H1 (cell line): ENCODE data around the gene PAN2.

Experiments used
- BCL11A ChIP-seq, 2 experiments: IDR thresholded peaks; one replicate each; pipeline ENCODE4 v1.6.1; 2011; ENCODE audit warnings: low read depth in 2 of 2, low read length in 2 of 2, mild to moderate bottlenecking in 2 of 2
- CBX8 ChIP-seq: fragments of 300-800, 300-1000 bp; sonication (generic); IDR thresholded peaks from 2 replicates; pipeline ENCODE4 v1.7.1; 2016; ENCODE audit warnings: low read depth, low read length, borderline replicate concordance
- EP300 ChIP-seq, 2 experiments: IDR thresholded peaks; 1 replicate in 1 of 2; 2 replicates in 1 of 2; pipeline ENCODE4 v1.6.1; 2011 to 2012; ENCODE audit warnings: low read depth in 2 of 2, low read length in 2 of 2, mild to moderate bottlenecking in 2 of 2, borderline replicate concordance in 1 of 2, inconsistent platforms in 1 of 2, moderate library complexity in 1 of 2
- EZH2 ChIP-seq: fragments of 200-600 bp; sonication (generic); IDR thresholded peaks from 2 replicates; pipeline ENCODE4 v1.7.1; 2012; ENCODE audit warnings: low read depth, mild to moderate bottlenecking, moderate library complexity, low read length, inconsistent platforms; ENCODE audit not compliant: severe bottlenecking
- NRF1 ChIP-seq: IDR thresholded peaks from 2 replicates; pipeline ENCODE4 v1.6.1; 2011; ENCODE audit warnings: mild to moderate bottlenecking, low read depth, low read length, improper control_type of control experiment
- POLR2A ChIP-seq, 2 experiments: IDR thresholded peaks; 1 replicate in 1 of 2; 2 replicates in 1 of 2; pipeline ENCODE4 v1.6.1; 2011; ENCODE audit warnings: low read depth in 2 of 2, low read length in 2 of 2, mild to moderate bottlenecking in 2 of 2; ENCODE audit errors: control extremely low read depth in 1 of 2
- POLR2AphosphoS5 ChIP-seq: IDR thresholded peaks from 2 replicates; pipeline ENCODE4 v1.6.1; 2011; ENCODE audit warnings: low read depth, low read length
- POU5F1 ChIP-seq: IDR thresholded peaks from 2 replicates; pipeline ENCODE4 v1.6.1; 2011; ENCODE audit warnings: low read depth, mild to moderate bottlenecking, low read length, moderate library complexity
- SP4 ChIP-seq: IDR thresholded peaks from 2 replicates; pipeline ENCODE4 v1.6.1; 2012; ENCODE audit warnings: low read length, inconsistent platforms
- TF ChIP-seq, protein P1 (sequence below), 3 experiments: IDR thresholded peaks; 1 replicate in 2 of 3; 2 replicates in 1 of 3; pipeline versions ENCODE4 v1.5.1 to v1.6.1; 2011; ENCODE audit warnings: low read length in 3 of 3, mild to moderate bottlenecking in 3 of 3, inconsistent platforms in 2 of 3, low read depth in 1 of 3, moderate library complexity in 1 of 3; ENCODE audit not compliant: insufficient read depth in 1 of 3; ENCODE audit errors: control extremely low read depth in 1 of 3

- no peak for TF ChIP-seq POLR2AphosphoS5
- no peak for TF ChIP-seq EZH2
- TF ChIP-seq EP300 (IDR thresholded peaks at IDR 0.05; ENCODE audit: borderline replicate concordance in 1 of 2, low read depth in 2 of 2, low read length in 2 of 2), result no peak
- TF ChIP-seq, protein P1, sequence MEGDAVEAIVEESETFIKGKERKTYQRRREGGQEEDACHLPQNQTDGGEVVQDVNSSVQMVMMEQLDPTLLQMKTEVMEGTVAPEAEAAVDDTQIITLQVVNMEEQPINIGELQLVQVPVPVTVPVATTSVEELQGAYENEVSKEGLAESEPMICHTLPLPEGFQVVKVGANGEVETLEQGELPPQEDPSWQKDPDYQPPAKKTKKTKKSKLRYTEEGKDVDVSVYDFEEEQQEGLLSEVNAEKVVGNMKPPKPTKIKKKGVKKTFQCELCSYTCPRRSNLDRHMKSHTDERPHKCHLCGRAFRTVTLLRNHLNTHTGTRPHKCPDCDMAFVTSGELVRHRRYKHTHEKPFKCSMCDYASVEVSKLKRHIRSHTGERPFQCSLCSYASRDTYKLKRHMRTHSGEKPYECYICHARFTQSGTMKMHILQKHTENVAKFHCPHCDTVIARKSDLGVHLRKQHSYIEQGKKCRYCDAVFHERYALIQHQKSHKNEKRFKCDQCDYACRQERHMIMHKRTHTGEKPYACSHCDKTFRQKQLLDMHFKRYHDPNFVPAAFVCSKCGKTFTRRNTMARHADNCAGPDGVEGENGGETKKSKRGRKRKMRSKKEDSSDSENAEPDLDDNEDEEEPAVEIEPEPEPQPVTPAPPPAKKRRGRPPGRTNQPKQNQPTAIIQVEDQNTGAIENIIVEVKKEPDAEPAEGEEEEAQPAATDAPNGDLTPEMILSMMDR (IDR thresholded peaks at IDR 0.05; ENCODE audit: control extremely low read depth in 1 of 3, insufficient read depth in 1 of 3, low read depth in 1 of 3, low read length in 3 of 3), result no peak
- no peak for TF ChIP-seq CBX8
- TF ChIP-seq POLR2A (IDR thresholded peaks at IDR 0.05; ENCODE audit: control extremely low read depth in 1 of 2, low read depth in 2 of 2, low read length in 2 of 2), result no peak
- TF ChIP-seq POU5F1, result no peak
- TF ChIP-seq NRF1, result no peak
- TF ChIP-seq BCL11A (IDR thresholded peaks at IDR 0.05; ENCODE audit: low read depth in 2 of 2, low read length in 2 of 2), result no peak
- TF ChIP-seq SP4, result no peak
Observed at GRCh38 chr12:56351325-56351724, 17.5 kb upstream of the PAN2 start.
